ENCODE results near the gene P2RX4. TPM values are rescaled to one million over a fixed set of nuclear protein-coding genes. Genes with fewer than 3 reads are reported as not detected.
"Not testable (repeated sequence)": the region's sequence is repeated elsewhere in the genome, so short reads cannot be mapped to it uniquely, and the experiment has no call there.

P2RX4 gene
- total RNA-seq, 6 experiments from 2014 or later: 11.5 to 79.7 (median 21.9) TPM

- no peaks in the 10 kb centered on the region for H3K27me3 ChIP-seq
- WGBS (ENCODE audit: insufficient coverage, low coverage, low lambda C conversion rate, missing lambda C conversion rate): 92% methylated on average over 15 of the region's 15 CpGs
- H3K4me3 ChIP-seq: no peak overlapping the region
- no peak overlapping the region for H3K27ac ChIP-seq
- TF ChIP-seq CTCF (IDR thresholded peaks at IDR 0.05): no peak
- intact Hi-C loops (cut with DNase I): no loop called here
- no peaks in the 10 kb centered on the region for H3K9me3 ChIP-seq
- DNase-seq (no peak), ATAC-seq (no peak)
- no peaks in the 10 kb centered on the region for H3K4me1 ChIP-seq
- peaks cover 0 to 70% (median 23%) of the 10 kb centered on the region in 4 donors for H3K36me3 ChIP-seq
These were observed 43.9 kb downstream of the P2RX4 start for GRCh38 chr12:121253638-121254335.

GRCh38 chr12:121255433-121255832 lies 45.5 kb downstream of the P2RX4 start:
- intact Hi-C loops (cut with DNase I): no loop called here
- 94% methylated on average over 3 of the region's 9 CpGs for WGBS (ENCODE audit: insufficient coverage, low coverage, low lambda C conversion rate, missing lambda C conversion rate)
- no peak overlapping the region for H3K27ac ChIP-seq
- H3K4me1 ChIP-seq: no peaks in the 10 kb centered on the region
- no peak overlapping the region for H3K4me3 ChIP-seq
- ATAC-seq (peak; percentile 27 to 51 (median 34)), DNase-seq (no peak)
- TF ChIP-seq POLR2A (IDR thresholded peaks at IDR 0.05) (no peak), CTCF (IDR thresholded peaks at IDR 0.05) (no peak)
- H3K27me3 ChIP-seq: no peaks in the 10 kb centered on the region
- H3K9me3 ChIP-seq: no peaks in the 10 kb centered on the region
- peaks cover 0 to 68% (median 26%) of the 10 kb centered on the region in 4 donors for H3K36me3 ChIP-seq

- DNase-seq; H3K27me3 ChIP-seq; H3K9me3 ChIP-seq; H3K4me3 ChIP-seq; intact Hi-C loops (cut with DNase I); H3K27ac ChIP-seq; ATAC-seq; H3K4me1 ChIP-seq: not testable (repeated sequence)
- WGBS (ENCODE audit: insufficient coverage, low coverage, low lambda C conversion rate, missing lambda C conversion rate): 100% methylated on average over 7 of the region's 8 CpGs
- H3K36me3 ChIP-seq: peaks cover 0 to 67% (median 23%) of the 10 kb centered on the region in 4 donors
These were observed 47.9 kb downstream of the P2RX4 start for GRCh38 chr12:121257704-121258449.

GRCh38 chr12:121259074-121259473 lies 49.1 kb downstream of the P2RX4 start:
- no peak for ATAC-seq
- intact Hi-C loops (cut with DNase I): no loop called here

More at GRCh38 chr12:121259074-121259473, 49.1 kb downstream of the P2RX4 start:
- Histone ChIP-seq H3K4me3 (no peak overlapping the region), H3K27me3 (no peaks in the 10 kb centered on the region), H3K27ac (no peak overlapping the region), H3K9me3 (no peaks in the 10 kb centered on the region), H3K4me1 (no peaks in the 10 kb centered on the region), H3K36me3 (peaks cover 0 to 67% (median 23%) of the 10 kb centered on the region in 4 donors)
- no peak for DNase-seq
- WGBS (ENCODE audit: insufficient coverage, low coverage, low lambda C conversion rate, missing lambda C conversion rate): 94% methylated on average over 6 of the region's 11 CpGs
- TF ChIP-seq POLR2A (IDR thresholded peaks at IDR 0.05) (no peak), CTCF (IDR thresholded peaks at IDR 0.05) (no peak)

All from right lobe of liver (tissue), 6 donors.